HG02970 (cell line): ENCODE measurements around the gene CTTNBP2.

Experiments used
- ATAC-seq: cut with Tn5 transposase; IDR thresholded peaks from one replicate; pipeline ENCODE4 v1.9.1; 2021; ENCODE audit warnings: mild to moderate bottlenecking, moderate library complexity, moderate number of reproducible peaks; ENCODE audit not compliant: unreplicated experiment, low FRiP score

The CTTNBP2 gene

GRCh38 chr7:117871778-117872538, 1.3 kb downstream of the CTTNBP2 start:
- ATAC-seq = no peak

DNA sequence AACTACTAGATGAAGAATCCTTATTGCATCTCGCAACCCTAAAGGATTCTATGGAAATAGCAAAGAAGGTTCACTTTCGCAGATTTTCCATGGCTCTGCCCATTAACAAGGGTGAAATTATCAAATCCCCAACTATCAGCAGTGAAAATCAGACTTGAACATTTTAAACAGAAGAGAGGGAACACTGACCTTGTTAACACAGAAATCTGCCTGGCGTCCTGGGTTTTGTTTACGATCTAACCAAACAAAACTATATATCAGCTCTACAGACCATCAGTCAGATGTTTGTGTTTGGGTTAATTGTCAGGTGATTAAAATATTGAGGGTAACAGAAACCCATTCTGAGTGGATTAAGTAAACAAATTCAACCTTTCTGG, 1.9 kb downstream of the CTTNBP2 start:
- no peak for ATAC-seq

DNA sequence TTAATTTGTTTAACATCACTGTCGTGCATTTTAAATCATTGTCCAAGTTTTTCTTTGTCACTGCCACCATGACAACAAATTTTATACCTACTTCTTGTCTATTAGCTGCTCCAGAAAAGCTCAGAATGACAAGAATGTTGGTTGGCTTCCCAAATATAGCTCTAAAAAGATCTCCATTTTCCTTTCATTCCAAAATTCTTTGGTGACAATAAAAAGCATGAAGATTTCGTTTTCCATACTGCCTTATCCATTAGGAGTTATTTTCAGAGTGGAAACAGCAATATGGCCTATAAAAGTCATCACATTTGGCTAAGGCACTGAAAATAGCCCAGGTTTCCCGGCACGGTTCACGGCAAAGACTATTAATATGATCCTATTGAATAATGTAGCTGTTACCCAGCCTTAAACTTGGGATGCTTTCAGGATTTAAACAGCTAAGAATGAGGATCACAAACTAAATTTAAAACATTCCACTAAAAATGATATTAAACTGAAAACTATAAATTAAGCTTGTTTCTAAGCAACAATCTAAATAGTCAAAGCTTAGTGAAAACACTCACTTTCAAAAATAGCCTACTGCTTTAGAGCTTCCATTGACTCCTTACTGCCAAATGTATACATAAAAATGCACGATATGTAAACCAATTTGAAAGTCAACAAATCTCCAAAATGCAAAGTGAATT, 2.7 kb downstream of the CTTNBP2 start:
- no peak for ATAC-seq

- no peak for ATAC-seq
These were observed 3.9 kb downstream of the CTTNBP2 start for GRCh38 chr7:117869374-117869773.

DNA sequence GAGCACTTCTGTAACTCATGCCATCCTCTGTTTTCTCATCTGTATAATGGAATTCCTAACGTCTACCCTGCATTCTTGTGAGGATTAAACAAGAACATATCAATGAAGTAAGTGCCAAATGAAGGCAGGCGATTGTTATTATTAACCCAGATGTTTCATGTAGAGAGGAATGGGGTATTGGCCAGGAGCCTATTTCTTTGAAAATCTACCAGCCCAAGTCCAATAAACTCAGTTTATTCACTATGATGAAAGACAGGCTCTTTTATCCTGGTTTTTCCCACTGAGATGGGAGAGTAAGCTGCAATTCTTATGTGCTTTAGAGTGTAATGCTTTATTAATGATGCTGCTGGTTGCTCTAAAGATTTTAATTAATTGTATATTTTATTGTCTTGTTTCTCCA, 9.6 kb downstream of the CTTNBP2 start:
- no peak for ATAC-seq

- ATAC-seq = no peak
These were observed 10.9 kb downstream of the CTTNBP2 start for GRCh38 chr7:117862378-117862777.

GRCh38 chr7:117859246-117859812, 13.9 kb downstream of the CTTNBP2 start:
- ATAC-seq = no peak

DNA sequence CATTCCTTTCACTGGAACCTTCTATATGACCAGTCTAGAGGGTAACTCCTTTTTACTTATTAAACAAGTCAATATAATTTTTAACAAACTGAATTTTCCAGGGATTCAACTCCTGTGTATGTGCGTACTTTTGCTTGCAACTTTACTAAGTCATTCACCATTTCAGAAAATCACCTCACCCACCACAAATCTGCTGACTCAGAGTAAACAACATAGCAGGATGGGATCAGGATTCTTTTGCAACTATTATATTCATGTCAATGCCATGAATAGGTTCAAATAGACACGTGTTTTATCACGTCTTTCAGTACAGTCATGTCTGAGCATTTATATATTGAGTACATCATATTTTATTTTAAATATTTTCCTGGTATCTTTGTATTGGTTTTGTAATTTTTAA, 14.5 kb downstream of the CTTNBP2 start:
- ATAC-seq = no peak

- no peak for ATAC-seq
These were observed 15.5 kb downstream of the CTTNBP2 start for GRCh38 chr7:117857718-117858117.

GRCh38 chr7:117856196-117856595, 17.0 kb downstream of the CTTNBP2 start:
- ATAC-seq = no peak

DNA sequence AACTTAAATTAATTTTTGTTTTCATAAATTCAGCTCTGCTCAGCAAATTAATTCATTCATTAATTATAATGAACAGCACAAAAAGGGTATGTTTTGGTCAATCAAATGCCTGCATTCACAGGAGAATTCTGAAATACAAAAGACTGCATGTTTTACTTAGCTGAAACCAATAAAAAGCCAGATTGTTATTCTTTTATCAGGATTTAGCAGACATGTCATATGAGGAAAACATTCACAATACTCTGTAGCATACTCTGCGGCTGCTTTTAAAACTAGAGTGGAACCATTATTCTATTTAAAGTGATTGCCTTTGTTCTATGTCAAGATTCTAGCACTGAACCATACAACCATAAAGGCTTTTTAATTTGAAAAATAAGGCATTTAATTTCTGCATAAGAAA, 19.1 kb downstream of the CTTNBP2 start:
- ATAC-seq = no peak

DNA sequence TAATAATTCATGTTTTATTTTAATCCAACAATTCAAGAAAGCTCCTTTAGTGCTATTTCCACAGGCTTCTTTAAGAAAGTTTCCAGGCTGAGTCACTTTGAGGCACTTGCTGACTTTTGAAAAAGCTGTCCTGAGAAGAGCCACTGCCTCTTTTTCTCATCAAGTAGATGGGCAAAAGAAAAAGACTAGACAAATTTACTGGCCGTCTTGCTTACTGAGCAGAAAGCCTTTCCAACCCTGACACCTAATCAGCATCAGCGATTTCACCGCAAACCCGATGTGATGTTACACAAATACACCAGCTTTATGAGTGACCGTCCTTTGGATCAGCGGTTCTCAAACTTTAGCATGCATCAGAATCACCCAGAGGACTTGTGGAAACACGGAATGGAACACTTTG, 24.3 kb downstream of the CTTNBP2 start:
- ATAC-seq = no peak

GRCh38 chr7:117844678-117845077, 28.6 kb downstream of the CTTNBP2 start:
- ATAC-seq = no peak

DNA sequence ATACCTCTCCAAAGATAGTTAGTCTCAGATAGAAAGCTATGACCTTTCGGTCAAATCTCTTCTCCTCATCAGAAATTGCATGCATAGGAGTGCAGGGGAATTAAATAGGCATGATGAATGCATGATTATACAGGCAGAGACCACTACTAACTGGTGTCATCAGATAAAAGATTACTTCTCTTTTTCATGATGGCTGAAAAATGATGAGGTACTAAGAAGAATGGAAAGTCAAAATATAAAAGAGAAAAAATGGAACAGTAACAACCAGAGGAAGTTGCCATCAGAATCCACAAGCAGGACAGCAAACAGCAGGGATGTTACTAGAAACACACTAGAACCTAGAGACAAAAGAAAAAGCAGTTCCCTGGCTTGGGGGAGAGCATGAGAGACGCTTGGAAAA, 31.6 kb downstream of the CTTNBP2 start:
- no peak for ATAC-seq

DNA sequence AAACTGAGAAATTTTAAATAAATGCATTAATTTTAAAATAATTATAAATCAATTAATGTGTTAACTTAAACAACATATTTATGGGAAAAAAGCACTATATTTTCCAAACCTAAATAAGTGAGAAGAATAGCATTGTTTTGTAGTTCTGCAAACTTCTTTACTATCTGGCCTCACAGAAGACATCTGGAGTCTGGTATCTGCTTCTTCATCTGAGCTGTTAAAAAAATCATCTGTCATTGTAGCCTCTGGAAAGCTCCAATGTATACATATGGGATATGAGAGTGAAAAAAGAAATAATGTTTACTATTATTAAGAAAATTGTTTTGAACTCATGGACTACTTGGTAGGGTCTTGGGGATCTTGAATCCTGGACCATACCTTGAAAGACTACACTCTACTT, 32.2 kb downstream of the CTTNBP2 start:
- ATAC-seq = no peak

- ATAC-seq = no peak
These were observed 33.7 kb downstream of the CTTNBP2 start for GRCh38 chr7:117839507-117839906.

DNA sequence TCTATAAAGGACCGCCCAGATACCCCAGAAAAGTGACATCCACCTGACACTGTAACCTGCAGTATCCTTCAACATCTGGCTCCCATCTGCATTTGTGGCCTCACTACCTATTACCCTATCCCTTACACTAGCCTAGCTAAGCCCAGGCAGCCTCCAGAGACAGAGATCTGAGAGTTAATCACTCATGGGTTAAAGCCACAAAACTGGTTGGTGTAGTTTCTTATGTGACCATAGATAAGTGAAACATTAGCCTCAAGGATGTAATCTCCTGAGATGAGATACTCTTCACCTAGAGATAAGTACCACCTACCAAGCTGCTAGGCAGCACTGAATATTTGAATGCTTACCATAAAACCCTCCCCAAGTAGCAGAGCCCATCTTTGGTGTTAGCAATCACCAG, 35.4 kb downstream of the CTTNBP2 start:
- ATAC-seq = peak; percentile 74

DNA sequence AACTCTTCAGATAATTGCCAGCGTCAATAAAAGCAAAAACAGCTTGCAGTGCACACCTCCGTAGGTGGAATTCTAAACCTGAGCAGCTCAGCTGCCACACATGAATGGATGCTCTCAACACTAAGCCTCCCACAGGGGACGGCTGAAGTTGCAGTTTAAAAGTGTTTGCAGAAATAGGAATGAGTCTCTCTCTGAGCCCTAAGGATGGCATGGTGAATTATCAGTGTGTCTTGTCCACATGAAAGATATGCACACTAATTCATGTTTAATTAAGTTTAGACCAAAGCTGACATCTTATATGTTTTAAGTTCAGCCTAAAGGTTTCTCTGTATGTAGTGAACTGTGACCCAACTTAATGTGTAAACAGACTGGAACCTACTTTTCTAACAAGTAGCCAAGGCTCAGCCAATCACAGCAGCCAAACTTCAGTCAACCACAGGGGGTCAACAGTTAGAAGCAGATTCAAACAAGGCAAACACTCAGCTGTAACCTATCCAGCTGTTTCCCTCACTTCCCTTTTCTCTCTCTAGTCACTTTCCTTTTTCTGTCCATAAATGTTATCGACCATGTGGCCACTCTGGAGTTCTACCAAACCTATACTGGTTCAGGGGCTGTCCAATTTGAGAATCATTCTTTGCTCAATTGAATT, 38.1 kb downstream of the CTTNBP2 start:
- no peak for ATAC-seq

DNA sequence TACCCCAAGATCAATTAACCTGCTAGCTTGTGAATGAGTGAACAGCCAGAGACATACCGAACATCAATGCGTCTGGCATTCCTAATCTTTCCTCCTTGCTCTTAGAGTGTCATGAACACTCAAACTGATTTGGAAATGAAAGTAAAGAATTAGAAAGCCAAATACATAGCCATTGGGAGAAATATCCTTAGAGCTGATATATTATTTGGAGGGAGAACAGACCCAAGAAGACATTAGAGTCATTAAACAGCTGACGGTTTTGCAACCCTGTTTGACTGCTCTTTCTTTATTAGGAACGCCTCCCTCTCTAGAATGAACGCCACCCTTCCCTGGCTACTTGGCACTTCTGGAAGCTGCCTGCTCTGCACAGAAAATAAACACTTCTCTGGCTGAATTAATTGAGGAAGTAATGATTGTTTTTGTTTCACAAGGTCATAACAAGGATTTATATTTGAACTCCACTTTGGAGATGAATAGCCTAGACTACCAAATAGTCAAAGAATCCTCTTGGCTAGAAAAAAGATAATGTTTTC, 42.8 kb downstream of the CTTNBP2 start:
- ATAC-seq = no peak

- no peak for ATAC-seq
These were observed 43.7 kb downstream of the CTTNBP2 start for GRCh38 chr7:117829450-117830117.

DNA sequence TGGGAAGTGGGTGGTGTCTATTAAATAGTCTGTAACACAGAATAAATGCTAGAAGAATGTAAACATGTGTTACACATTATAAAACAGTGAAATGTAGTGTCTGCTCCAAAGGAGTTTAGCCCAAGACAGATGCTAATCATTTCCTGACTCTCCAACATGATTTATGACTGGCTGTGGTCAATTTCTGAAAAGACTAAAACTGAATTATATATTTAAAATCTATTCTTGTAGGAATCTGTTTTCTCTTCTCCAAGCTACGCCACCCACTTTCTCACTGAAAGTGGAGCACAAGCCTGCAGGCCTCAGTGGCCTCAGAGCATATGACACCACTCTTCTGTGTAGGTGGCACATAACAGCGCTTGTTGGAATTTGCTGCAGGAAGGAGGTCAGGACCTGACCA, 44.4 kb downstream of the CTTNBP2 start:
- no peak for ATAC-seq
